Neuronal stem cell (in vitro differentiated cells): ENCODE measurements around the gene SERTAD2.

ENCODE experiments used
- DNase-seq: peaks from one replicate; pipeline ENCODE4 v3.0.0-alpha.2; 2013; ENCODE audit warnings: low spot score
- H2AFZ ChIP-seq: one replicate; pipeline ENCODE4 v1.6.1; 2013; ENCODE audit warnings: mild to moderate bottlenecking, low read length, inconsistent platforms
- H2AK5ac ChIP-seq: 2 replicates; pipeline ENCODE4 v1.6.1; 2013; ENCODE audit warnings: low read depth, mild to moderate bottlenecking, inconsistent platforms, low read length, moderate library complexity, mixed read lengths
- H2BK120ac ChIP-seq: 2 replicates; pipeline ENCODE4 v1.6.1; 2013; ENCODE audit warnings: low read depth, mild to moderate bottlenecking, inconsistent platforms, low read length, moderate library complexity, mixed read lengths
- H2BK12ac ChIP-seq: one replicate; pipeline ENCODE4 v1.6.1; 2013; ENCODE audit warnings: low read length, inconsistent platforms
- H2BK15ac ChIP-seq: 2 replicates; pipeline ENCODE4 v1.6.1; 2013; ENCODE audit warnings: mild to moderate bottlenecking, low read length, inconsistent platforms, mixed read lengths
- H2BK5ac ChIP-seq: one replicate; pipeline ENCODE4 v1.6.1; 2013; ENCODE audit warnings: inconsistent platforms, mild to moderate bottlenecking, low read length, moderate library complexity
- H3K14ac ChIP-seq: one replicate; pipeline ENCODE4 v1.6.1; 2013; ENCODE audit warnings: low read length, inconsistent platforms
- H3K18ac ChIP-seq: 2 replicates; pipeline ENCODE4 v1.6.1; 2013; ENCODE audit warnings: low read length, inconsistent platforms
- H3K23ac ChIP-seq: 2 replicates; pipeline ENCODE4 v1.6.1; 2013; ENCODE audit warnings: low read depth, mild to moderate bottlenecking, mixed read lengths, low read length, inconsistent platforms; ENCODE audit not compliant: poor library complexity
- H3K27ac ChIP-seq: replicated peaks from 3 replicates; pipeline ENCODE4 v1.5.1; 2013; ENCODE audit warnings: low read length, inconsistent platforms
- H3K27me3 ChIP-seq, 3 experiments: 2 replicates each; pipeline ENCODE4 v1.6.1; 2013; ENCODE audit warnings: low read length in 3 of 3, mild to moderate bottlenecking in 2 of 3, inconsistent platforms in 1 of 3, low read depth in 1 of 3, mixed read lengths in 1 of 3, moderate library complexity in 1 of 3; ENCODE audit not compliant: control insufficient read depth in 3 of 3, insufficient read depth in 3 of 3
- H3K36me3 ChIP-seq, 2 donors: replicated peaks in 1 of 2; 2 replicates each; pipeline ENCODE4 v1.6.1; 2013; ENCODE audit warnings: low read length in 2 of 2; ENCODE audit not compliant: control insufficient read depth in 2 of 2, insufficient read depth in 2 of 2
- H3K4ac ChIP-seq: 2 replicates; pipeline ENCODE4 v1.6.1; 2013; ENCODE audit warnings: inconsistent platforms, mild to moderate bottlenecking, low read length, moderate library complexity
- H3K4me1 ChIP-seq, 2 donors: 1 replicate in 1 of 2; 2 replicates in 1 of 2; pipeline ENCODE4 v1.6.1; 2013; ENCODE audit warnings: low read length in 2 of 2, low read depth in 1 of 2; ENCODE audit not compliant: control insufficient read depth in 2 of 2, insufficient read depth in 1 of 2
- H3K4me2 ChIP-seq: one replicate; pipeline ENCODE4 v1.6.1; 2013; ENCODE audit warnings: mild to moderate bottlenecking, low read length, inconsistent platforms; ENCODE audit not compliant: insufficient read depth, poor library complexity, severe bottlenecking
- H3K4me3 ChIP-seq, 2 donors: 2 replicates each; pipeline ENCODE4 v1.5.1; 2013; ENCODE audit warnings: low read length in 2 of 2, mild to moderate bottlenecking in 2 of 2, inconsistent platforms in 1 of 2, moderate library complexity in 1 of 2
- H3K79me1 ChIP-seq: one replicate; pipeline ENCODE4 v1.6.1; 2013; ENCODE audit warnings: low read depth, mild to moderate bottlenecking, inconsistent platforms, low read length, moderate library complexity
- H3K9ac ChIP-seq: one replicate; pipeline ENCODE4 v1.6.1; 2013; ENCODE audit warnings: mild to moderate bottlenecking, low read depth, low read length, inconsistent platforms; ENCODE audit not compliant: poor library complexity
- H3K9me3 ChIP-seq, 2 donors: replicated peaks in 1 of 2; 2 replicates each; pipeline versions ENCODE3 to v1.6.1; 2013; ENCODE audit warnings: low read length in 2 of 2, mild to moderate bottlenecking in 2 of 2, inconsistent platforms in 1 of 2, low read depth in 1 of 2, mixed read lengths in 1 of 2, moderate library complexity in 1 of 2; ENCODE audit not compliant: control insufficient read depth in 2 of 2, insufficient read depth in 1 of 2
- H4K8ac ChIP-seq: one replicate; pipeline ENCODE4 v1.6.1; 2013; ENCODE audit warnings: low read depth, mild to moderate bottlenecking, inconsistent platforms, low read length, moderate library complexity
- H4K91ac ChIP-seq: one replicate; pipeline ENCODE4 v1.6.1; 2013; ENCODE audit warnings: low read length, low read depth, mild to moderate bottlenecking, inconsistent platforms; ENCODE audit not compliant: poor library complexity
- WGBS, 2 donors: extraction: QIAGEN DNeasy Blood & Tissue Kit; methylation state at CpG; one replicate each; pipeline ENCODE4 v1.1.7; 2013; ENCODE audit warnings: missing lambda C conversion rate in 2 of 2, mixed read lengths in 1 of 2; ENCODE audit not compliant: insufficient read length in 2 of 2, insufficient replicate concordance in 1 of 2; ENCODE audit errors: extremely low coverage in 2 of 2; 5-methylcytosine and 5-hydroxymethylcytosine counted together

Gene SERTAD2

GRCh38 chr2:64605026-64605471 is 48.7 kb downstream of the SERTAD2 start:
- DNase-seq: no peak
- Histone ChIP-seq H3K27ac (no peak overlapping the region), H3K4me3 (no peak overlapping the region)

GRCh38 chr2:64604155-64604554 is 49.6 kb downstream of the SERTAD2 start:
- no peak overlapping the region for H3K4me2 ChIP-seq
- H3K9me3 ChIP-seq: peaks cover 0 to 6% of the 10 kb centered on the region in 2 donors
- no peak overlapping the region for H2AFZ ChIP-seq
- H3K36me3 ChIP-seq: no peaks in the 10 kb centered on the region
- no peak overlapping the region for H4K8ac ChIP-seq
- H2BK5ac ChIP-seq: no peak overlapping the region
- DNase-seq: no peak
- no peak overlapping the region for H2BK15ac ChIP-seq
- no peak overlapping the region for H2AK5ac ChIP-seq
- no peak overlapping the region for H2BK12ac ChIP-seq
- H4K91ac ChIP-seq: no peak overlapping the region
- peaks cover 0 to 17% (median 0%) of the 10 kb centered on the region in 3 experiments for H3K27me3 ChIP-seq
- H3K23ac ChIP-seq: no peak overlapping the region
- no peak overlapping the region for H3K27ac ChIP-seq
- no peak overlapping the region for H3K4ac ChIP-seq
- H3K9ac ChIP-seq: no peak overlapping the region
- no peak overlapping the region for H3K18ac ChIP-seq
- no CpG with 5 or more reads among the region's 2 CpGs for WGBS, 2 donors
- H2BK120ac ChIP-seq: no peak overlapping the region
- no peak overlapping the region for H3K14ac ChIP-seq
- H3K4me1 ChIP-seq: peaks cover 0 to 2% of the 10 kb centered on the region in 2 donors
- no peak overlapping the region for H3K4me3 ChIP-seq
- H3K79me1 ChIP-seq: no peaks in the 10 kb centered on the region

More at GRCh38 chr2:64605026-64605471, 48.7 kb downstream of the SERTAD2 start:
- no peak overlapping the region for H2BK120ac ChIP-seq
- no peaks in the 10 kb centered on the region for H3K36me3 ChIP-seq
- H3K9ac ChIP-seq: no peak overlapping the region
- no peak overlapping the region for H3K14ac ChIP-seq
- WGBS, 2 donors: no CpG with 5 or more reads among the region's 6 CpGs
- peaks cover 0 to 17% (median 0%) of the 10 kb centered on the region in 3 experiments for H3K27me3 ChIP-seq
- H2BK15ac ChIP-seq: no peak overlapping the region
- no peak overlapping the region for H2BK5ac ChIP-seq
- H3K23ac ChIP-seq: no peak overlapping the region
- no peak overlapping the region for H2BK12ac ChIP-seq
- peaks cover 0 to 6% of the 10 kb centered on the region in 2 donors for H3K4me1 ChIP-seq
- peaks cover 0 to 6% of the 10 kb centered on the region in 2 donors for H3K9me3 ChIP-seq
- H3K18ac ChIP-seq: no peak overlapping the region
- H2AK5ac ChIP-seq: no peak overlapping the region
- H4K91ac ChIP-seq: no peak overlapping the region
- no peaks in the 10 kb centered on the region for H3K79me1 ChIP-seq
- no peak overlapping the region for H2AFZ ChIP-seq
- no peak overlapping the region for H3K4ac ChIP-seq
- no peak overlapping the region for H4K8ac ChIP-seq
- no peak overlapping the region for H3K4me2 ChIP-seq

- no peak overlapping the region for H3K4me2 ChIP-seq
- no peak for DNase-seq
- no peak overlapping the region for H2BK5ac ChIP-seq
- no peak overlapping the region for H2BK12ac ChIP-seq
- peaks cover 0 to 22% (median 0%) of the 10 kb centered on the region in 3 experiments for H3K27me3 ChIP-seq
- no peak overlapping the region for H2BK120ac ChIP-seq
- H3K4ac ChIP-seq: no peak overlapping the region
- H3K14ac ChIP-seq: no peak overlapping the region
- no CpG with 5 or more reads among the region's 11 CpGs for WGBS, 2 donors
- H2AFZ ChIP-seq: no peak overlapping the region
- H3K9ac ChIP-seq: no peak overlapping the region
- no peak overlapping the region for H3K27ac ChIP-seq
- H4K8ac ChIP-seq: no peak overlapping the region
- H2BK15ac ChIP-seq: no peak overlapping the region
- H3K79me1 ChIP-seq: no peaks in the 10 kb centered on the region
- H2AK5ac ChIP-seq: no peak overlapping the region
- H3K9me3 ChIP-seq: peaks cover 0 to 6% of the 10 kb centered on the region in 2 donors
- H3K4me1 ChIP-seq: peaks cover 0 to 1% of the 10 kb centered on the region in 2 donors
- no peak overlapping the region for H3K4me3 ChIP-seq
- H4K91ac ChIP-seq: no peak overlapping the region
- H3K18ac ChIP-seq: no peak overlapping the region
- H3K36me3 ChIP-seq: no peaks in the 10 kb centered on the region
- H3K23ac ChIP-seq: no peak overlapping the region
Observed at GRCh38 chr2:64602436-64602835, 51.3 kb downstream of the SERTAD2 start.

GRCh38 chr2:64601785-64602391 is 51.8 kb downstream of the SERTAD2 start:
- peak overlapping the region; percentile 49 for H3K18ac ChIP-seq
- no peaks in the 10 kb centered on the region for H3K79me1 ChIP-seq
- H4K91ac ChIP-seq: no peak overlapping the region
- no peak for DNase-seq
- H3K36me3 ChIP-seq: no peaks in the 10 kb centered on the region
- H3K4me3 ChIP-seq: no peak overlapping the region
- no peak overlapping the region for H3K4ac ChIP-seq
- H3K27ac ChIP-seq: no peak overlapping the region
- no peak overlapping the region for H2BK5ac ChIP-seq
- H2BK15ac ChIP-seq: no peak overlapping the region
- H4K8ac ChIP-seq: no peak overlapping the region
- H3K9me3 ChIP-seq: peaks cover 0 to 6% of the 10 kb centered on the region in 2 donors
- no peak overlapping the region for H3K9ac ChIP-seq
- H2AK5ac ChIP-seq: peak overlapping the region; percentile 22
- H3K14ac ChIP-seq: no peak overlapping the region
- H3K4me2 ChIP-seq: no peak overlapping the region
- no peak overlapping the region for H2BK120ac ChIP-seq
- H3K23ac ChIP-seq: no peak overlapping the region
- H2BK12ac ChIP-seq: no peak overlapping the region
- no CpG with 5 or more reads among the region's 12 CpGs for WGBS, 2 donors
- peaks cover 0 to 22% (median 0%) of the 10 kb centered on the region in 3 experiments for H3K27me3 ChIP-seq
- no peak overlapping the region for H2AFZ ChIP-seq
- no peaks in the 10 kb centered on the region for H3K4me1 ChIP-seq
